ENCODE results near the gene GDF10. TPM values are rescaled to one million over a fixed set of nuclear protein-coding genes. Genes with fewer than 3 reads are reported as not detected.

Gene GDF10
- total and polyA plus RNA-seq, 2 of the 8 experiments (the other 6 are each of a cell fraction or from before 2014, with no cell fraction given) = 0.19 to 0.32 TPM

- Histone ChIP-seq H3K23ac (ENCODE audit: insufficient read length) (no peak overlapping the region), H3K4ac (replicated peaks; ENCODE audit: insufficient read length, low read depth, low read length) (no peak overlapping the region), H3K4me1 (replicated peaks in 1 of 4; ENCODE audit: control insufficient read depth in 3 of 4, insufficient read depth in 4 of 4, low read length in 3 of 4) (peaks cover 0 to 5% (median 0%) of the 10 kb centered on the region in 4 experiments; a peak in 3 of 7 replicates), H4K91ac (replicated peaks; ENCODE audit: insufficient read length, low read length) (no peak overlapping the region), H3K27ac (ENCODE audit: low read depth, low read length) (no peak overlapping the region), H3K4me3 (ENCODE audit: extremely low read depth in 1 of 4, insufficient read depth in 2 of 4, low read depth in 3 of 4, low read length in 4 of 4) (no peak overlapping the region), H3K4me2 (ENCODE audit: insufficient read depth in 1 of 2, low read depth in 2 of 2, low read length in 2 of 2) (no peak overlapping the region), H4K20me1 (replicated peaks in 1 of 2; ENCODE audit: control insufficient read depth in 1 of 2, insufficient read depth in 2 of 2, low read length in 2 of 2) (no peaks in the 10 kb centered on the region), H3K79me1 (ENCODE audit: low read depth, low read length) (no peaks in the 10 kb centered on the region), H3K23me2 (ENCODE audit: low read depth, low read length) (no peaks in the 10 kb centered on the region), H2BK15ac (ENCODE audit: low read length) (no peak overlapping the region), H2BK20ac (ENCODE audit: low read length) (no peak overlapping the region), H3K14ac (ENCODE audit: insufficient read length) (no peak overlapping the region), H3K27me3 (replicated peaks in 1 of 4; ENCODE audit: control insufficient read depth in 3 of 4, extremely low read depth in 1 of 4, insufficient read depth in 3 of 4, low read length in 3 of 4) (peaks cover 0 to 3% (median 3%) of the 10 kb centered on the region in 4 experiments; a peak in 5 of 7 replicates), H2BK120ac (replicated peaks; ENCODE audit: low read depth, low read length) (no peak overlapping the region), H3K9ac (replicated peaks in 1 of 4; ENCODE audit: extremely low read depth in 1 of 4, low read depth in 3 of 4, low read length in 3 of 4) (no peak overlapping the region), H3K56ac (replicated peaks; ENCODE audit: insufficient read length, low read depth, low read length) (no peak overlapping the region), H3K18ac (ENCODE audit: extremely low read depth, low read length) (no peak overlapping the region), H4K8ac (ENCODE audit: extremely low read depth, insufficient read depth, low read length) (no peak overlapping the region), H4K5ac (ENCODE audit: insufficient read length, low read depth, low read length) (no peak overlapping the region), H3K79me2 (ENCODE audit: control insufficient read depth in 1 of 2, insufficient read depth in 2 of 2, low read length in 2 of 2) (no peaks in the 10 kb centered on the region), H2AFZ (ENCODE audit: low read length) (no peak overlapping the region), H2AK5ac (ENCODE audit: low read depth, low read length) (no peak overlapping the region), H3K9me3 (ENCODE audit: insufficient read depth in 2 of 2, low read depth in 1 of 2, low read length in 1 of 2) (no peaks in the 10 kb centered on the region), H3K36me3 (ENCODE audit: control insufficient read depth in 2 of 4, insufficient read depth in 4 of 4, low read length in 3 of 4) (no peaks in the 10 kb centered on the region), H2BK12ac (ENCODE audit: low read depth, low read length) (no peak overlapping the region), H2BK5ac (ENCODE audit: low read depth, low read length) (no peak overlapping the region)
- FAIRE-seq (no peak), DNase-seq (ENCODE audit: low read depth in 1 of 2, low spot score in 2 of 2) (no peak)
- TF ChIP-seq CEBPB (IDR thresholded peaks at IDR 0.05; ENCODE audit: low read depth, low read length) = no peak
- no peak for TF ChIP-seq SIRT6 (IDR thresholded peaks at IDR 0.05; ENCODE audit: low read length)
- TF ChIP-seq TCF12 (IDR thresholded peaks at IDR 0.05; ENCODE audit: low read depth, low read length) = no peak
- no peak for TF ChIP-seq SIX5 (IDR thresholded peaks at IDR 0.05; ENCODE audit: low read depth, low read length)
- TF ChIP-seq CBX5 (IDR thresholded peaks at IDR 0.05; ENCODE audit: low read depth, low read length) = no peak
- no peak for TF ChIP-seq TBP (IDR thresholded peaks at IDR 0.05; ENCODE audit: low read depth, low read length)
- no peak for TF ChIP-seq KDM4A (IDR thresholded peaks at IDR 0.05; ENCODE audit: low read depth, low read length, severe bottlenecking)
- TF ChIP-seq BACH1 (IDR thresholded peaks at IDR 0.05; ENCODE audit: low read length) = no peak
- TF ChIP-seq EZH2 (IDR thresholded peaks at IDR 0.05; ENCODE audit: low read depth, low read length, severe bottlenecking) = no peak
- no peak for TF ChIP-seq GTF2F1 (IDR thresholded peaks at IDR 0.05; ENCODE audit: borderline replicate concordance, low read depth, low read length)
- no peak for TF ChIP-seq TEAD4 (IDR thresholded peaks at IDR 0.05; ENCODE audit: low read depth, low read length)
- no peak for TF ChIP-seq BRCA1 (IDR thresholded peaks at IDR 0.05; ENCODE audit: low read depth, low read length)
- no peak for TF ChIP-seq HDAC6 (IDR thresholded peaks at IDR 0.05; ENCODE audit: low read depth, low read length)
- TF ChIP-seq ASH2L (IDR thresholded peaks at IDR 0.05; ENCODE audit: low read length) = no peak
- no peak for TF ChIP-seq CBX8 (IDR thresholded peaks at IDR 0.05; ENCODE audit: borderline replicate concordance, low read depth, low read length)
- TF ChIP-seq YY1 (IDR thresholded peaks at IDR 0.05; ENCODE audit: low read depth, low read length) = no peak
- ChIA-PET CTCF (ENCODE audit: partially characterized antibody) (interaction anchor here (0.7 to 11.8 kb wide), 9 partner anchors 8 to 294 kb away, joined by 3 to 201 read pairs (median 4); no protein-coding TSS in a partner anchor), POLR2A (ENCODE audit: partially characterized antibody) (no interaction called here)
- WGBS, 2 experiments (ENCODE audit: extremely low coverage in 1 of 2, insufficient coverage in 1 of 2, insufficient read length in 1 of 2, insufficient replicate concordance in 2 of 2, low coverage in 1 of 2, low lambda C conversion rate in 2 of 2, missing lambda C conversion rate in 1 of 2) = 87% methylated on average over 3 of the region's 3 CpGs; no CpG with 5 or more reads in 1 of the 2 experiments
Observed at GRCh38 chr10:47307381-47307780, 7.4 kb downstream of the GDF10 start.
